ENCODE measurements around the gene URM1. TPM values are rescaled to one million over a fixed set of nuclear protein-coding genes. Genes with fewer than 3 reads are reported as not detected.

Gene URM1
- total RNA-seq, 1 donor from 2014 or later, result 73.2 TPM

- Mint-ChIP-seq H3K36me3 (ENCODE audit: low read depth) (no peaks in the 10 kb centered on the region), H3K4me1 (peaks cover 56% of the 10 kb centered on the region), H3K27ac (ENCODE audit: unreplicated experiment) (peak overlapping the region; percentile 97), H3K4me3 (peak overlapping the region; percentile 83), H3K27me3 (ENCODE audit: low read depth) (peaks cover 11% of the 10 kb centered on the region), H3K9me3 (no peaks in the 10 kb centered on the region)
- TF ChIP-seq CTCF (conservative IDR thresholded peaks at IDR 0.05), result no peak
- no peak for DNase-seq (ENCODE audit: low read depth, low spot score)
These were observed 33.4 kb downstream of the URM1 start for GRCh38 chr9:128404560-128404959.

DNA sequence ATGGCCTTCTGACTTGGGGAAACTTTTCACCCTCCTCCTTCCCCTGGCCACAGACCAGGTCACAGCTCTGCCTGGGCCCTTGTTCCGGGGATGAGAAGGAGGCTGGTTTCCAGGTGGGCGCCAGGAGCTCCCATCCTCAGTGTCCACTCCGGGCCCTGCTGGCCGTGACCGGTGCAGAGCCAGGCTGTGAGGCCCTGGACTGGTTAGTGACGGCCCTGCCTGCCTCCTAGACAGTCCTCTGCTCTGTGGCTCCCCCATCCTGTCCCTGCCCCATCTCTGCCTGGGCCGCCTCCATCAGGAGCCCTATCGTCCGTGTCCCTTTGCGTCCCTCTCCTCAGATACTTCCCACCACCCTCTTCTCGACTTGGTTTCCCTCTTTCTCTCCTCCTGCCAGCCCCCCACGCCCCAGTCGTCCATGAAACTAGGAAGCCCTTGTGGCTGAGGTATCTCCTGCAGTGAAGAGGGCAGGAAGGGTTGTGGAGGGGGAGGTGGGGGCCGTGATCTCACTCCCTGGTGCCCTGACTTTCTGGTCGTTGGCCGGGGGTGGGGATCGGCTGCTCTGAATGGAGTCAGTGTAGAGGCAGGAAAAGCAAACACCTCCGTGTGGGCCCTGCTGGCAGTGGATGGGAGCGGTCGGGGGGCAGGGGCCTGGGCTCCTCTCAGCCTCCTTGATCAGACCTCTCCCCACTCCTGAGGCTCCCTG is 34.1 kb downstream of the URM1 start:
- Mint-ChIP-seq H3K27ac (ENCODE audit: unreplicated experiment) (peak overlapping the region; percentile 97), H3K9me3 (no peaks in the 10 kb centered on the region), H3K4me1 (peaks cover 63% of the 10 kb centered on the region), H3K36me3 (ENCODE audit: low read depth) (no peaks in the 10 kb centered on the region), H3K27me3 (ENCODE audit: low read depth) (peaks cover 6% of the 10 kb centered on the region), H3K4me3 (peak overlapping the region; percentile 83)
- no peak for DNase-seq (ENCODE audit: low read depth, low spot score)
- no peak for TF ChIP-seq CTCF (conservative IDR thresholded peaks at IDR 0.05)

GRCh38 chr9:128405780-128406171 is 34.6 kb downstream of the URM1 start:
- Mint-ChIP-seq H3K9me3 (no peaks in the 10 kb centered on the region), H3K36me3 (ENCODE audit: low read depth) (no peaks in the 10 kb centered on the region), H3K27ac (ENCODE audit: unreplicated experiment) (peak overlapping the region; percentile 97), H3K4me3 (no peak overlapping the region), H3K4me1 (peaks cover 64% of the 10 kb centered on the region), H3K27me3 (ENCODE audit: low read depth) (peaks cover 6% of the 10 kb centered on the region)
- no peak for DNase-seq (ENCODE audit: low read depth, low spot score)
- no peak for TF ChIP-seq CTCF (conservative IDR thresholded peaks at IDR 0.05)

DNA sequence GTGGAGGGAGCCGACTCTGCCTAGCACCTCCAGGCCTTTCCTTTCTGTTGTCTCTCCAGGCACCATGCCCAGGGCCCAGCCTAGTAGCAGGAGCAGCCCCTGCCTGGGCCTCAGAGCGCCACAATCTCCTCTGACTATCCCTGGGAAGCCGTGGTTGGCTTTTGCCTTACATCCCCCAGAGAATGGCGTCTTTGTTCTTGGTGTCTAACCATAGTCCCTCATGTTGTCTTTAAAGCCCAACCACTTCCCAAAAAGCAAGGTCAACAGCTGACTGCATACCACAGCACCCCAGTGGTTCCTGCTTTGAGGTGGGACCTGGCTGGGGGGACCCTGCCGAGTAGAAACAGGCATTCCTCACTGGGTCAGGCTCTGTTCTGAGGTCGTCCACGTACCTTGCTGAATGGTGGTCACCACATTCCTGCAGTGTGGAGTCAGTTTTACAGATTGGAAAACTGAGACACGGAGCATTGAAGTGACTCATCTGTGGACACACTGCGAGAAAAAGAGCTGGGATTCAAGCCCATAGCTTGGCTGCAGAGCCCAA is 35.7 kb downstream of the URM1 start:
- Mint-ChIP-seq H3K4me1 (peaks cover 68% of the 10 kb centered on the region), H3K27ac (ENCODE audit: unreplicated experiment) (peak overlapping the region; percentile 59), H3K4me3 (peak overlapping the region; percentile 58), H3K36me3 (ENCODE audit: low read depth) (no peaks in the 10 kb centered on the region), H3K27me3 (ENCODE audit: low read depth) (peaks cover 4% of the 10 kb centered on the region), H3K9me3 (no peaks in the 10 kb centered on the region)
- no peak for TF ChIP-seq CTCF (conservative IDR thresholded peaks at IDR 0.05)
- no peak for DNase-seq (ENCODE audit: low read depth, low spot score)

- TF ChIP-seq CTCF (conservative IDR thresholded peaks at IDR 0.05), result no peak
- Mint-ChIP-seq H3K27ac (ENCODE audit: unreplicated experiment) (peak overlapping the region; percentile 100), H3K4me1 (peaks cover 74% of the 10 kb centered on the region), H3K9me3 (no peaks in the 10 kb centered on the region), H3K36me3 (ENCODE audit: low read depth) (no peaks in the 10 kb centered on the region), H3K27me3 (ENCODE audit: low read depth) (peaks cover 8% of the 10 kb centered on the region), H3K4me3 (peak overlapping the region; percentile 88)
- peak; percentile 75 for DNase-seq (ENCODE audit: low read depth, low spot score)
These were observed 37.8 kb downstream of the URM1 start for GRCh38 chr9:128408963-128409431.

All from neural crest cell (in vitro differentiated cells).